ENCODE measurements around the gene CALM1.

CALM1 gene

DNA sequence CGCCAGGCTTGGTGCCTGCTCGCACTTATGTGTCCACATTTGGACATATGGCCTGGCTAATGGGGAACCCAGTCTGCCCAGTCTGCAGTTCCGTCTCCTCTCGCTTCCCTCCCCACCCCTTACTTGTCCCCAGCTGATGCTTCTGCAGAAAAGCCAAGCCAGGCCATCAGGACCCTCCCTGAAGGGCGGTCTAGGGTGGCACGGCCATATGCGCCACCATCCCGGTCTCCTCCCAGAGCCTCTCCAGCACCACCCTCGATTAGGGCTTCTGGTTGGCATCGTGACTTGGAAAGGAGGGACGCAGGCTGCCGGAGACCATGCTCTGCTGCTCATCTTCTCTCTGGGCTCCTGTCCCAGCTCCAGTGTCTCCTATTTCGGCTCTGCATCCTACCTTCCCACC lies 54.6 kb downstream of the CALM1 start:
- Mint-ChIP-seq H3K9me3 (no peaks in the 10 kb centered on the region), H3K27me3 (peaks cover 3% of the 10 kb centered on the region)

DNA sequence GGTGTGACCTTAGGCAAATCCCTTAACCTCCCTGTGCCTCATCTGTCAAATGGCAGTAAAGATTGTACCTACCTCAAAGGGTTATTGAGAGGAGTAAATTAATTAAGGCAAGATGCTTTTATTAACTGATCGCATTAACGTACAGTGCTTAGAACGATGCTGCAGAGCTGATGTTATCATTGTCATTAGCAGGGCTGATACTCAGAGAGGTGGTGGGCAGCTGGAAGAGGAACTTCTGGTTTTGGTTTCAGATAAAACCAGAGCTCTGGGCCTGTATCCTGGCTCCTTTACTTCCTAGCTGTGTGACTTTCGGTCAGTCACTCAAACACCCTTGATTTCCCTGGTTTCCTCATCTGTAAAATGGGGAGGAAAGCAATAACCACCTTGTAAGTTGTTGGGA lies 55.1 kb downstream of the CALM1 start:
- ATAC-seq, result no peak
- no peak overlapping the region for H3K4me3 Mint-ChIP-seq
- H3K36me3 Mint-ChIP-seq (ENCODE audit: low read depth), result no peaks in the 10 kb centered on the region
- no peak for DNase-seq
- H3K27ac Mint-ChIP-seq, result no peak overlapping the region
- H3K4me1 Mint-ChIP-seq, result peaks cover 11% of the 10 kb centered on the region
- H3K9me3 Mint-ChIP-seq, result no peaks in the 10 kb centered on the region
- peaks cover 3% of the 10 kb centered on the region for H3K27me3 Mint-ChIP-seq

More for the DNA sequence above, 54.6 kb downstream of the CALM1 start:
- no peaks in the 10 kb centered on the region for H3K36me3 Mint-ChIP-seq (ENCODE audit: low read depth)
- H3K4me1 Mint-ChIP-seq, result peaks cover 11% of the 10 kb centered on the region
- no peak for ATAC-seq
- no peak overlapping the region for H3K27ac Mint-ChIP-seq
- no peak overlapping the region for H3K4me3 Mint-ChIP-seq
- DNase-seq, result no peak

DNA sequence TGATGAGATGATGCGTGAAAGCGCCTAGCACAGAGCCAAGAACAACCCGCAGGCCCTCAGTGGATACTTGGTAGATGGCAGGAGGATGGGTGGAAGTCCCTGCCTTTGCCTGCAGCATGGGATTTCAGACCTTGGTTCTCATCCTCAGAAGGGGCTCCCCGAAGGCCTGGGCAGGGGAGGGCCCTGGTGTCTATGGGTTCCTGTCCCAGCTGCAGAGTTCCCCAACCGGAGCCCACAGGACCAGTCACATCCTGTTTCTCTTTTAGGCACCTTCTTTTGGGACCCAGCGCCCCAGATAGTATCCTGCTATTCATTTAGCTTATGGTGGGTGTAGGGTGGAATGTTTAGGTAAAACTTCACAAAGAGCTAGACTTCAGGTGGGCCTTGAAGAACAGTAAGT lies 55.5 kb downstream of the CALM1 start:
- Mint-ChIP-seq H3K36me3 (ENCODE audit: low read depth) (no peaks in the 10 kb centered on the region), H3K27me3 (peaks cover 3% of the 10 kb centered on the region), H3K27ac (no peak overlapping the region), H3K9me3 (no peaks in the 10 kb centered on the region), H3K4me3 (no peak overlapping the region), H3K4me1 (peaks cover 11% of the 10 kb centered on the region)
- DNase-seq (no peak), ATAC-seq (peak; percentile 45)

DNA sequence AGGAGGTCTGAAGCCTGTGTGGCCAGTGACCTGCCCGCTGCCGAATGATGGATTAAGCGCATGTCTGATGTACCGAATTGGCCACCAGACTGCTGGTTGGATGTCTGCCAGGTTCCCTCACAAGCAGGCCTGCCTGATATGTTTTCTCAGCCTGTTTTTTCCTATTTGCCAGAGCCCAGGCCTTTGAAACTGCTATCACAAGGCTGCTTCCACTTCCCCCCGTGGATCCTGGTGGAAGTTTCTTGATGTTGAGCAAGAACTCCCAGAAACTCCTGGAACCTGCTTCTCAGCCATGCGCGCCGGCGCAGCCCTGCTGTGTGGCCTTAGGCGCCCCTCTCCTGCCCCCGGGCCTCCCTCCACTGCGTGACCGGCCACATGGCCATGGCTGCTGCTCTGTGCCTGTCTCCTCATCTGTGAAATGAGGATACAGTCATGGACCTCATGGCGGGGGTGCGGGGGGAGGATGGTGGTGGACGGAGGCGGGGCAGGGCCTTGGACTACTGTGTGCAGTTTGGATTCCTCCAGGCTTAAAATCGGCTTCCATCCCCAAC lies 56.6 kb downstream of the CALM1 start:
- H3K4me3 Mint-ChIP-seq, result no peak overlapping the region
- peaks cover 3% of the 10 kb centered on the region for H3K27me3 Mint-ChIP-seq
- DNase-seq (no peak), ATAC-seq (no peak)
- H3K9me3 Mint-ChIP-seq, result no peaks in the 10 kb centered on the region
- H3K27ac Mint-ChIP-seq, result no peak overlapping the region
- H3K4me1 Mint-ChIP-seq, result peaks cover 11% of the 10 kb centered on the region
- H3K36me3 Mint-ChIP-seq (ENCODE audit: low read depth), result no peaks in the 10 kb centered on the region

DNA sequence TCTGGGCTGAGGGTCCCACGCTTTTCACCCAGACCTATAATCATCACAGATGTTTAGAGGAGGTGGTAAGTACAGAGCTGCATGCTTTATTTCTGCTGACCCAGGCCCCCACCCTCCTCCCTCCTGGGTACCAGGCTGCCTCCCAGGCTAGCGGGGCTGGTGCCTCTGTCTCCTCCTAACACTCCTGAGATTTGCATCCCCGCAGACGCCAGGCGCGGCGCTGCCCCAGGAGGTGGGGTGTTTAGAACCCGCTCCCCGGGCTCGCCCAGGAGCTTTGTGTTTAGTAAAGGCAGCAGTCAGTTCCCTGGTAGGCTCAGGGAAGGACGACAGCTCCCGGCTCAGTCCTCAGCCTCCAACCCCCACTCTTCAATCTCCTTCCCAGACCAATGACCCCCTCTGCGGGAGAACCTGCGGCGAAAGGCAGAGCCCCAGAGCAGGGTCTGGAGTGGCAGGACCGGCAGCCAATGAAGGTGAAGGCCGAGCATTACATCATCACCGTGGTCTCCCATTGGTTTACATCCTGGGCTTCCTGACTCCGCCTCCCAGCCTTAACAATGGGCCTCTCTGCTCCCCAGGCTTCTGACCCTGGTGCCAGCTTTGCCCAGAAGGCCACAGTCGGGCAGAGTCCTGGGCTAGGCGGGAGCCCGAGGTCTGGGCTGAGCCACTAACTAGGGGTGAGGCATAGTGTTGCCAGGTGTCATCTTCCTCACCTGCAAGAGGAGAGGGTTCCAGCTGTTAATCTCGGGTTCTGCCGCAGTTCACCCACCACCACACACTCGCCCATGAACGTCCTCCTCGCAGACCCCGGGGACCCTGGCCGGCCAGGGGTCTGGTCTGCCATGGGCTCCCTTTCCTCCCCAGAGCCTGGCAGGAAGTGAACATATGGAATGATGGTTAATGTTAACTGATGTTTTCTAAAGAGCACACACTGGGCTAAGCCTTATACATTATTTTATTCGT lies 57.5 kb downstream of the CALM1 start:
- peak; percentile 9 for DNase-seq
- peaks cover 3% of the 10 kb centered on the region for H3K27me3 Mint-ChIP-seq
- no peak overlapping the region for H3K27ac Mint-ChIP-seq
- no peak overlapping the region for H3K4me3 Mint-ChIP-seq
- H3K4me1 Mint-ChIP-seq, result peaks cover 11% of the 10 kb centered on the region
- no peaks in the 10 kb centered on the region for H3K9me3 Mint-ChIP-seq
- no peaks in the 10 kb centered on the region for H3K36me3 Mint-ChIP-seq (ENCODE audit: low read depth)
- no peak for ATAC-seq

DNA sequence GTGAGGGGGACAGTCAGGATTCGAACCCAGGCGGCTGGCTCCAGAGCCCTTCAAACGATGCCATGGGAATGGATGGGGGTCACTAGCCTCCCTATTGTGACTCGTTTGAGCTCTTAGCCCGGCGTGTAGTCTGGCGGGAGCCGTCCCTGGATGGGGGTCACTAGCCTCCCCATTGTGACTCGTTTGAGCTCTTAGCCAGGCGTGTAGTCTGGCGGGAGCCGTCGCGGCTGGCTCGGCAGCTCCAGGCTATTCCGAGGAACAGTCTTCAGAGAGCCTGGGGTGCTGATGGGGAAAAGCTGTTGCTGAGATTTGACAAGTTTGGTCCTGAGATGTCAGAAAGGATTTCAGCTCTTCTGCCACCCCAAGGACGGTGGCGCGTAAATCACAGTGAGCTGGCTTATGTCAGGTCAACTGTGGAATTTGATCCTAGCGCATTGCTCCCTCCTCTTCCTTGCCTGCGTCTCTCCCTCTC lies 58.3 kb downstream of the CALM1 start:
- DNase-seq, result no peak
- peaks cover 11% of the 10 kb centered on the region for H3K4me1 Mint-ChIP-seq
- H3K27ac Mint-ChIP-seq, result no peak overlapping the region
- H3K36me3 Mint-ChIP-seq (ENCODE audit: low read depth), result no peaks in the 10 kb centered on the region
- no peak overlapping the region for H3K4me3 Mint-ChIP-seq
- no peak for ATAC-seq
- H3K9me3 Mint-ChIP-seq, result no peaks in the 10 kb centered on the region
- peaks cover 3% of the 10 kb centered on the region for H3K27me3 Mint-ChIP-seq

DNA sequence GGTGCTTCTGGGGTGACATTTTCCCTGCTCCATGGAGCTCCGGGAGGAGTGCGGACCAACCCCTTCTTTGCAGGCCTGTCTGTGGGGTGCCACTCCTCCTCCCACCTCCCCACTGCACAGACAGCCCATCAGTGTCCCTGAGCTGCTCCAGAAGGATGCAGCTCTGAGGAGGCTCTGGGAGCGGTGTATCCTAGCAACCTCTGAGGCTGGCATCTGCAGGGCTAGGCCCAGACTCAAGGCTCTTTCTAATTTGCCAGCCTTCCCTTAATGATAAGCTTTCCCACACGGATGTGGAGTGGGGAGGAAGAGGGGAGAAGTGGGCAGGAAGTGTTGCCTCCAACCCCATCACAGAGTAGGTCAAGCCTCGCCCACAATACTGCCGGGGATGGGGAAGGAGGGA lies 59.7 kb downstream of the CALM1 start:
- DNase-seq (no peak), ATAC-seq (no peak)
- Mint-ChIP-seq H3K36me3 (ENCODE audit: low read depth) (no peaks in the 10 kb centered on the region), H3K4me1 (peaks cover 11% of the 10 kb centered on the region), H3K27ac (no peak overlapping the region), H3K27me3 (peaks cover 3% of the 10 kb centered on the region), H3K9me3 (no peaks in the 10 kb centered on the region), H3K4me3 (no peak overlapping the region)

DNA sequence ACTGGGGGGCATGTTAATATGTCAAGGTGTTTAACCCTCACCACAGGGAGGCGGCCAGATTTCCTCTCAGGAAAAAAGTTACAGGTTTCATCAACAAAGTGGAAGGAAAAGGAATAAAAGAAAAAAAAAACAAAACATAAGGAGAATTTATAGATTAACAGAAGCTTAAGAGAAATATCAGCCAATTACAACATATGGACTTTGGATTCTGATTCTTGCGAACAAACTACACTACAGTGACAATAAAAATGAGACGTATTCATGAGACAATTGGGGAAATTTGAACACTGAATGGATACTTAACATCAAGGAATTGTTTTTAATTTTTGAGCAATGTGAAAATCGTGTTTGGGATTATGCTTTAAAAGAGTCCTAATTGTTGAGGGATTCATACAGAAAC lies 60.4 kb downstream of the CALM1 start:
- DNase-seq, result no peak
- no peak overlapping the region for H3K27ac Mint-ChIP-seq
- peaks cover 5% of the 10 kb centered on the region for H3K4me1 Mint-ChIP-seq
- H3K27me3 Mint-ChIP-seq, result peaks cover 3% of the 10 kb centered on the region
- no peak for ATAC-seq
- H3K36me3 Mint-ChIP-seq (ENCODE audit: low read depth), result no peaks in the 10 kb centered on the region
- H3K9me3 Mint-ChIP-seq, result no peaks in the 10 kb centered on the region
- no peak overlapping the region for H3K4me3 Mint-ChIP-seq
